Activated CD8-positive, alpha-beta memory T cell treated with anti-CD3 and anti-CD28 coated beads, Interleukin-2, amount 50 U/mL, for 48 hours (primary cell): Measurements from ENCODE around the gene DCK.

Experiments
- DNase-seq: peaks from one replicate; pipeline ENCODE4 v3.0.0-alpha.2; 2020

DCK gene

DNA sequence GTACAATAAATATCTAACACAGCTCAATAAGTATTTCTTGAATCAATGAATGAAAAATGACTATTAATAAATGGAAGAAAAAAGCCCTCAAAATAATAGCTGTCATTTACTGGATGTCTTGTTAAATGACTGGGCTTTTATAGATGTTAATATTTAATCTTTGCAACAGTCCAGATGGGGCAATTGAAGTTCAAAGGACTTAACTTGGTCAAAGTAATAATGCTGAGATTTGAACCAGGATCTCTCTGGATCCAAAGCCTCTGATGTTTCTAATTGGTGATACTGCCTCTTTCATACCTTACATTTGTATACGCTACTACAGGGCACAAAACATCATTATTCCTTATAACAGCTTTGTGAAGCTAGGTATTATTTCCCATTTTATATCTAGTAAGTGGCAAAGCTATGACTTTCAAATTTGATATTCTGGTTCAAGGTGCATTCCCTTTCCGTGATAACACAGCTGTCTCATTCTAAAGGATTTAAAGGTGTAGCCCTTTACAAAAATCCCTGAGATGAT, 72.6 kb downstream of the DCK start:
- DNase-seq = no peak

GRCh38 chr4:71066737-71067716, 73.6 kb downstream of the DCK start:
- DNase-seq = no peak

GRCh38 chr4:71069063-71069462, 75.6 kb downstream of the DCK start:
- no peak for DNase-seq

- no peak for DNase-seq
Measured at GRCh38 chr4:71070015-71070414, 76.6 kb downstream of the DCK start.

DNA sequence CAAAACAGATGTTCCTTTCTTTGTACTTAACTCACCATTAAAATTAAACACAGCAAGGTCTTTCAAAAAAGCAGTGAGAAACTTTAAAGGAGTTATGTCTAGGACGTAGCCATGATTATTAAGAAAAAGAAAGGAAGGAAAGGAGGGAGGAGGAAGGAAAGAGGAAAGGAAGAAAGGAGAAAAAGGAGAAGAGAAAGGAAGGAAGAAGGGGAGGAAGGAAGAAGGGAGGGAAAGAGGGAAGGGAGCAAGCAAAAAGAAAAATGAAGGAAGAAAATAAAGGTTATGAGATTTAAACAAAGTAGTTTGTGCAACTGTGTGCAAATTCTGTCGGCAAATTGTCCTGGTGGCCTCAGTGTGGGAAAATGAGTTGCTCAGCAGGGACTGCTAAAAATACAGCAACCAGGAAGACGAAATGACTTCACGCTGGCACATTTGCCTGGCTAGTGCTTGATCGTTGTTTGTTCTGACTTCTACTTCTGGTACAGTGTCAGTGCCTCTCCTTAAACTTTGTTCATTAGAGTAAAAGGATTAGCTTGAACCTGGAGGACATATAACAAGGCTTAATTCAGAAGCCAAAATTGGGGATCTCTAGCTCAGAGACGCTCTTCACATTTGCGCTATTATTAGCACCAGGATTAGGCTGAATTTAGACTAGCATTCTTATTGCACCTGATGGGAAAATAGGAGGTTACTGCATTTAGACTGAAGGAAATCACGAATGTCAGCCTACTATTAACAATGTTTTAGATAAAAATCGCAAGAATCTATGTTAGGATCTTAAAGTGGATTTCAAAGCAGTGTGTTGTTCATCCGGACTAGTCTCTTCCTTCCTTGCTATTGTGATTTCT, 81.2 kb downstream of the DCK start:
- DNase-seq = no peak
